TTC549 (cell line): ENCODE measurements around the gene FUCA1.
"Not testable (repeated sequence)": the region's sequence is repeated elsewhere in the genome, so short reads cannot be mapped to it uniquely, and the experiment has no call there.

ENCODE experiments used
- FAIRE-seq: peaks from 2 replicates; lab custom pipeline; 2012; peaks lifted over from hg19 to GRCh38; lab: Jason Lieb, UNC

Gene FUCA1

DNA sequence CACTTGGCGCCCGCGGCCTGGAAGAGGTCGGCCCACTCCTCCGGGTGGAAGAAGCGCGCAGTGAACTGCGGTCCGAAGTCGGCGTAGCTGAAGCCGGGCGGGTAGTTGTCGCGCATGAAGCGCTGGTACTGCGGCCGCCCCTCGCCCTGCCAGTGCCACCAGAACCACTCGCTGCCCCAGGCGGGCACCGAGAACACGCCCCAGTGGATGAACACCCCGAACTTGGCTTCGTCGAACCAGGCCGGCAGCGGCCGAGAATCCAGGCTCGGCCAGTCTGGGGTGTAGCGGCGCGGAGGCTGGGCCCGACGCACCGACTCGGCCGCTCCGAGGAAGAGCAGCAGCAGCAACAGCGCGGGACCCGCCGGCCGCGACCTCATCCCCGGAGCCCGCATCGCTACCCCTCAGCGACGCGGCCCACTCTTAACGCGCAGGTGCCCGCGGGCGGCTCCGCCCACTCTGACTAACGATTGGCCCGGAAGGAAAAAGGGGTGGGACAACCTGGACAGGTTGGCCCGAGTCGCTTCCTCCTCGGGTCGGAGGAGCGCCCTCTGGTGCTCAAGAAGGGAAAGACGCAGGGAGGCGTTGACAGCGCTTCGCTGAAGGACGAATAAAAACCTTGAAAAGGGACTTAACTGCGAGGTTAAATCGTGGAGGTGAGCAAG, at the start of gene FUCA1:
Gene FUCA1 (minus strand): TSS at position 396 of the 662 bp plus-strand sequence. CDS start 4 bp downstream, at position 392.
- peak; percentile 65 for FAIRE-seq

DNA sequence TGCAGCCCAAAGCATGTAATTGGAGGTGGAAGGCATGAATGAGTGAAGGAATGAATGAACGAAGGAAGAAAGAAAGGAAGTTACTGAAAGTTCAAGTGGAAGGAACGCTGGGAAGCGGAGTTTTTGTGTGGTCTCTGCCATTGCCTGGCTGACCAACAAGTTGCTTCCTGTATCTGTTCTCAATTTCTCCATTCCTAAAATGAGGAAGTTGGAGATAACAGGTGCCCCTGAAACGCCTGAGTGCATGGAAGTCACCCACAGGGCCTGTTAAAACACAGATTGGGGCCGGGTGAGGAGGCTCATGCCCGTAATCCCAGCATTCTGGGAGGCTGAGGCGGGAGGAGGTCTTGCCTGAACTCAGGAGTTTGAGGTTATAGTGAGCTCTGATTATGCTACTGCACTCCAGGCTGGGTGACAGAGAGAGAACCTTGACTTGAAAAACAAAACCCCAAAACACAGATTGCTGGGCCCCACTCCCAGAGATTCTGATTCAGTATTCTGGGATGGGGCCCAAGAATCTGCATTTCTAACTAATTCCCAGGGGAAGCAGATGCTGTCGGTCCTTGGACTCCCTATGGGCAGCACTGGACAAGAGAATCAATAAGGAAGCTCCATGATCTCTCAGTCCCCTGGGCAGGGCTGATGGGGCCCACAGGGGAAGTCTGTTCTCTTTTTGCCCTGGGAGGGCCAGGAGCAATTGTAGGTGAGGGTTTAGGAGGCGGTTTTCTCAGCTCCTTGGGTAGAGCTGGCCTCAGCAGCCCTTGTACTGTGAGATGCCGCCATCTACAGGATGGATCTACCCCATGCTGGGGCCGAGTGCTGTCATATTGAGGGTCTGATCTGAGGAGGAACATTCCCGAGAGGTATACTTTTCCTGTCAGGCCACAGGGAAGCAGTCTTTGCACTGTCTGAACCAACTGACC, 48.4 kb upstream of the FUCA1 start:
- FAIRE-seq = no peak

DNA sequence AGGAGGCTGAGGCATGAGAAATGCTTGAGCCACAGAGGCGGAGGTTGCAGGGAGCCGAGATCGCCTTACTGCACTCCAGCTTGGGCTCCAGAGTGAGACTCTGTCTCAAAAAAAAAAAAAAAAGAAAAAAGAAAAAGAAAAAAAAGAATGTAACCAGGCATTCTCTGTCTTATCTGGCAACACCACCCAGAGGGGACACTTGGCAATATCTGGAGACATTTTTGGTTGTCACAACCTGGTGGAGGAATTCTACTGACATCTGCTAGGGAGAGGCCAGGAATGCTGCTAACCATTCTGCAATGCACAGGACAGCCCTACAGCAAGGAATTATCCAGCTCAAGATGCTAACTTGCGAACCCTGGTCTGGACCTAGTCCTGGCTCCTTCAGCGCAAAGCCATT, 47.4 kb upstream of the FUCA1 start:
- no peak for FAIRE-seq

DNA sequence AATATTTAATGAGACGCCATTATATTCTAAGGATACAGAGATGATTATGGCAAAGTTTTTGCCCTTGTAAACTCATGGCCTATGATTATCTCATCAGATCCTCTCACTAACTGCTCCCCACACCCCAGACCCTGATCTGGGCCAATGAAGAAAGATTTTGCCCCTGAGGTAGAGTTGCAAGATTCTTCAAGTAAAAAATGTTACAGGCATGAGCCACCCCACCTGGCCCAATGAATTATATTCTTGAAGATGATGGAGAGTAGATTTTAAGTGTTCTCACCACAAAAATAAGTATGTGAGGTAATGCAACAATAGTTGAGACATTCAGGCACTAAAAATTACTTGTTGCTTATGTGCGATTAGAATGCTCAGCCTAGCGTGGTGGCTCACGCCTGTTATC, 46.8 kb upstream of the FUCA1 start:
- no peak for FAIRE-seq

DNA sequence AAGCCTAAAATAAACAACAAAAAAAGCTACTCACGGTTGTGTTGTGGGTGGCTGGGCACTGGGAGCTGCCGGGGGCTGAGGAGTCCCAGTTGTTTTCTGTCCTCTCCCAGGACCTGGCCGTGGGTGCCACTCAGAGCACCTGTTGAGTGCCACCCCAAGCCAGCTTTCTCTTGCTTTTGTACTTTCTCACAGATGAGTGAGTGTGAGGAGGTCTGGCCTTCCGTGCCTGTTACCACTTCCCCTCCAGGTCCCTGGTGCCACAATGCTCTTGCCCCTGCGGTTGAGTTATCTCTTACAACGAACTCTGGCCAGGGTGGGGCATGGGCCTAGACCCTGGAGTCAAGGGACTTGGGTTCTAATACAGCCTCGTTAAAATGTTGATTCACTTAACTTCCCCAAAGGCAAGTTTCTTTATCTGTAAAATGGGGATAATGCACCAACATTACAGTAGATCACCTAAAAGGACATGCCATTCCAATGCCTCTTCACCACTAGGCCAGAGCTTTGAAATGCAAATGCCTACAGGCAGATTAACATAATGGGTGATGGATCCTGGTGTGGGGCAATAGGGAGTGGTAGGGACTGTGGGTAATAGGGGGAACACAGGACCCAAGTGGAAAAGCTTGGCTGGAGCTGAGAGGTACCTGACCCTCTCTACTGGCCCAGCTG, 45.3 kb upstream of the FUCA1 start, which contains the start of gene CNR2:
Gene CNR2 (minus strand): TSS at position 151 of the 669 bp plus-strand sequence. CDS start 37,745 bp downstream, outside the sequence.
- FAIRE-seq = no peak

DNA sequence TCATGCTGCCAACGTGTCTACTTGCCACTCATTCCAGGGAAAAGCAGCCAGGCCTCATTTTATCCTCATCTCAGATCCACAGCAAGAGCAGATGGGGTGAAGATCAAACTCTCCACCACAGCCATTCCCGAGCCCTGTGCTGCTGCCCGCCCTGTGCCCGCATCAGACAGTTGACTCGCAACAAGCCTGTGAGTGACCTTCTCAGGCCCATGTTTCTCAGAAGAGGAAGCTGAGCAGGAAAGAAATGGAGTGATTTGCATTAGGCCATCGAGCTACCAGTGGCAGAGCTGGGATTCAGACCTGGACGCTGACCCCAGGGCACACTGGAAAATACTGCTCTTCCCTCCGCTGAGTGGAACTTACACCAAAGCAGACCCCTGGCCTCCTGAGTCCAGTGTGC, 43.8 kb upstream of the FUCA1 start:
- FAIRE-seq = no peak

DNA sequence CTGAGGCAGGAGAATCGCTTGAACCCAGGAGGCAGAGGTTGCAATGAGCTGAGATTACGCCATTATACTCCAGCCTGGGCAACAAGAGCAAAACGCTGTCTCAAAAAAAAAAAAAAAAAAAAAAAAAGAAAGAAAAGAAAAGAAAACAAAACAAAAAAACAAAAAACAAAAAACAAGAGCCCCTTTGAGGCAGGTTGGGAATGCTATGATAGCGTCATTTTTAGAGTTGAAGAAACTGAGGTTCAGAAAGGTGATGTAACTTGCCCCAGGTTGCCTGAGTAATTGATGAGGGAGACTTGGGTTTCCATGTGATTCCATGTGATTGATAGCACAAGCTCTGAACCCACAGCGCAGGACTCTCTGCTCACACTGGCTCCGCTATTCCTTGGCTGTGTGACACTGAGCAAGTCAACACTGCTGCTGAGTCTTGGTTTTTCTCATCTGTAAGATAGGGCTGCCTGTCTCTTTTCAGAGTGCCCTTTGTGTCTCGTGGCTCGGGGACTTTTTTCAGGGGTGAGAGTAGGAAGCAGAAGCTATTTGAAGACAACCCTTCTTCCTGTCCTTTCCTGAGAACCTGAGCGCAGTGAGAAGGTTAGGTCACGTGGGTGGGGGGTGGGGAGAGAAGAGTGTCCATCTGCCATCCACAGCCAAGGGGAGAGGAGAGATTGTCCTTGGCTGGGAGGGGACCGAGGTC, 42.6 kb upstream of the FUCA1 start:
- FAIRE-seq = no peak

DNA sequence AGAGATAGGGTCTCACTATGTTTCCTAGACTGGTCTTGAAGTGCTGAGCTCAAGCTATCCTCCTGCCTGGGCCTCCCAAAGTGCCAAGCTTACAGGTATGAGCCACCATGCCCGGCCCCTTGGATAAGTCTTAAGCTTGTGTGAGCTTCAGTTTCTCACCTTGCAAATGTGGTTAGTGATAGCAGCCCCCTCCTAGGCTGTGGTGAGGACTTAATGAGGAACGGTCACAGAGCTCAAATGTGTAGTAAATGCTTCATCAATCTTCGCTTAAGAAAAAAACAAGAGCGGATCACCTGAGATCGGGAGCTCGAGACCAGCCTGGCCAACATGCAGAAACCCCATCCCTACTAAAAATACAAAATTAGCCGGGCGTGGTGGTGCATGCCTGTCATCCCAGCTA, 42.1 kb upstream of the FUCA1 start:
- no peak for FAIRE-seq

DNA sequence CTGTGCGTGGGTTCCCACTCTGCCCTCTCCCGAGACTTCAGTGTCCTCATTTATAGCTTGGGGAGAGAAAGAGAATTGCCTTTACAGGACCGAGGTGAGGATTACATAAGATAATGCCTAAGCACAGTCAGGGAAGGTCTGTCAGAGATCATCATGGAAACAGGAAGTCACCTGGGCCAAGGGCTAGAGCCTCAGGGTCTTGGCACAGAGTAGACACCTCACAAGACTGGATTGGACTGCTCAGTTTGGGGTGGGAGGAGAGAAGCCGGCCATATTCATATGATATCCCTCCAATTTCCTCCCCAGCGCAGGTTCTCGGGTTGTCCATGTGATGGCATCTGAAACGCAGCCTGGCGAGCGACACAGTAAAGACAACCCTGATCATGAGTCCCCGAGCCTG, 41.3 kb upstream of the FUCA1 start:
- FAIRE-seq = no peak

DNA sequence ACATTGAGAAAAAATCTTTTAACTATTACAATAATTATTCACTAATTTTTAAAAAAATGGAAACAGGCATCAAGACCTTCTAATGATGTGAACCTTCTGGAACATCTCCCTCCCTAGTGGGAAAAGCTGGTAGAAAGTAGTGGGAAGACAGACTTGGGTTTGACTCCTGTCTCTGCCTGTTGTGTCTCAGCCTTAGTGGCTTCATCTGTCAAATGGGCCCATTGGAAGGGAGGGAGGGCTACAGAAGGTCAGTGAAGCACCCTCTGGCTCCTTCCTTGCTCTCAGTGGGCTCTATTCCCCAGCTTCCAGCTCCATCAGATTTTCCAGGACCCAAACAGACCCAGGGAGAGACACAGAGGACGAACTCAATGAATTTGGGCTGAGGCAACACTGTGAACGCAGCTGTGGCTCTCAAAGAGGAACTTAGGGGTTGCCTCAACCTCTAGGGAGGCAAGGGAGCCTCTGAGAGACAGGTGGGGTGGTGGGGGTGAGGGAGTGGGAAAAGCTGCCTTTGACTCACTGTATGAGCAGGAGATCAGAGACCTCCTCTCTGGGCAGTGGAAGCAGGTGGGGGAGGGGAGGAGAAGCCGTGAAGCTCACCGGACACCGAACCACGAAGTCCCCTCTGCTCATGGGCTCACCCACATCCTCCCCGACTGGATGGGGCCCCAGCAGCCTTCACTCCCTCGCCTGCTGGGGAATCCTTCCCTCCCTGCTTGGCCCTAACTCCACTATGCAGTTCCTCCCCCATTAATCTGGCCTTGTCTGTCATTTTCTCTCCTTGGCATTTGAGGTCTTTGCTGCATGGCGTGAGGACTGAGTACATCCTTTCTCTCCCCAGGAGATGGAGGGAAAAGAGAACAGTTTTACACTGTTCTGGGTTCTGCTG, 40.6 kb upstream of the FUCA1 start:
- FAIRE-seq = no peak

DNA sequence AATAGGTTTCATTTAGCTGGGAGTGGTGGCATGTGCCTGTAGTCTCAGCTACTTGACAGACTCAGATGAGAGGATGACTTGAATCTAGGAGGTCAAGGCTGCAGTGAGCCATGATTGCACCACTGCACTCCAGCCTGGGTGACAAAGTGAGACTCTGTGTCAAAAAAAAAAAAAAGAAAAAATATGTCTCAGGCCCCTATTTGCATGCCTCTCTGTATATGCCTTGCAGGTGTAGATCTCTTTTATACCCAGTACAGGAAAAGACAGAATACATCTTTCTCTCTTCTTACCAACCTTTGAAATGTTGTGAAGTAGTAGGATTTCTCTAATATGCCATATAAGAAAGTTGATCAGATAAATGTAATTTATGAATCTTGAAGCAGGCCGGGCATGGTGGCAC, 38.6 kb upstream of the FUCA1 start:
- no peak for FAIRE-seq

DNA sequence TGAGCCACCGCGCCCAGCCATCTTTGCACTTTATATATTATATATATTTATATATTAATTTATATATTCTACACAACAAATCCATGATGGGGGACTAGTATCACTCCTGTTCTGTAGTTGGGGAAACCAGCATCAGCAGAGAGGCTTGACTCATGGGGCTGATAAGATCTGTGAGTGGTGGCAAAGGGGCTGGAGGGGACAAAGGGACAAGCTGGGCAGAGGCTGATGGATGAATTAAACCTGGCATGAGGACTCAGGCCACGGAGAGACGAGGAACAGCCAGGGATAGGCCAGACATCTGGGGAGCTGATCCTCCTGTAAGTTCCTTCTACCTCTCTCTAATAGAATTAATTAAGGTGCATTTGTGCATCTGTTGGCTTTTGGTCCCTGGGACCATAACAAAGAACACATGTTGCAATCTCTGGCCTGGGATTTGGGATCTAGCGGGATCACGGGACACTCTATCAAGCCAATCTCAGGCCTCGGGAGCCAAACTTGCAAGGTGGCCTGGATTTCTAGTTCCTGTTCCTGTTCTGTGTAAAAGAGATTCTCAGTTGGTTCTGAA, 37.5 kb upstream of the FUCA1 start:
- FAIRE-seq = no peak

DNA sequence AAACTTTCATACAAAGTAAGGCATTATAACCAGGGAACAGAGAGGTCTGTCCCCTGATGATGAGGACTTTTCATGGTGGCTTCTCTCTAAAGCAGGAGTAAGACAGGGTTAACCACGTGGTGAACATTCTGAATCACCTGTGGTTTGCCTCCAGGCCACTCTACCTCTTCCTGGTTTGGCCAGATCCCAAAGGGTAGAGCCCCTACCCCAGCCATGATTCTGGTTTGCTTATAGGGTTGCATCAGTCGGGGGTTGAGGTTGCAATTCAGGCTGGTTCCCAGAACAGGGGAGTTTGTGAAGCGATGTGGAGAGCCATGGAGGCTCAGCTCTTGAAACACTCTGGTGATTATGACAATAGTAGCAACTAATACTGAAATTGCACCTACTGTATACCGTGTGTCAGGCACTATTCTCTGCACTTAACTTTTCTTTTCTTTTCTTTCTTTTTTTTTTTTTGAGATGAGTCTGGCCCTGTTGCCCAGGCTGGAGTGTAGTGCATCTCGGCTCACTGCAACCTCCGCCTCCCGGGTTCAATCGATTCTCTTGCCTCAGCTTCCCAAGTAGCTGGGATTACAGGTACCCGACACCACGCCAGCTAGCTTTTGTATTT, 36.8 kb upstream of the FUCA1 start:
- FAIRE-seq = no peak

DNA sequence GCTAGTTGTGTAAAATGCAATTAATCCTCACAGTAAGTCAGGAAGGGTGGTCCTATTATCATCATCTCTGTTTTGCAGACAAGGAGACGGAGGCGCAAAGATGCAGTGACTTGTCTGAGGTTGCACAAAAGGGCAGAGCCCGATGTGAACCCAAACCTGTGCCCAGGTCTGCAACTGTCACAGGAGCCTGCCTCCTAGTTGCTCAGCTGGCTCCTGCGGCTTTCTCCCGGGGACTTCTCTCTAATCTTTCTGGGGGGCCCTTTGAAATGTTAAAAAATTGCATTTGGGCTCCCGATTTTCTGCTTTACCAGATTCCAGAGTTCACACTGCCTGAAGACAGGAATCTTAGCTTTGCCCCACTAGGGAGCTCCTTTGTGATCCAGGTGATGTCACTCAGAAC, 35.7 kb upstream of the FUCA1 start:
- FAIRE-seq = no peak

DNA sequence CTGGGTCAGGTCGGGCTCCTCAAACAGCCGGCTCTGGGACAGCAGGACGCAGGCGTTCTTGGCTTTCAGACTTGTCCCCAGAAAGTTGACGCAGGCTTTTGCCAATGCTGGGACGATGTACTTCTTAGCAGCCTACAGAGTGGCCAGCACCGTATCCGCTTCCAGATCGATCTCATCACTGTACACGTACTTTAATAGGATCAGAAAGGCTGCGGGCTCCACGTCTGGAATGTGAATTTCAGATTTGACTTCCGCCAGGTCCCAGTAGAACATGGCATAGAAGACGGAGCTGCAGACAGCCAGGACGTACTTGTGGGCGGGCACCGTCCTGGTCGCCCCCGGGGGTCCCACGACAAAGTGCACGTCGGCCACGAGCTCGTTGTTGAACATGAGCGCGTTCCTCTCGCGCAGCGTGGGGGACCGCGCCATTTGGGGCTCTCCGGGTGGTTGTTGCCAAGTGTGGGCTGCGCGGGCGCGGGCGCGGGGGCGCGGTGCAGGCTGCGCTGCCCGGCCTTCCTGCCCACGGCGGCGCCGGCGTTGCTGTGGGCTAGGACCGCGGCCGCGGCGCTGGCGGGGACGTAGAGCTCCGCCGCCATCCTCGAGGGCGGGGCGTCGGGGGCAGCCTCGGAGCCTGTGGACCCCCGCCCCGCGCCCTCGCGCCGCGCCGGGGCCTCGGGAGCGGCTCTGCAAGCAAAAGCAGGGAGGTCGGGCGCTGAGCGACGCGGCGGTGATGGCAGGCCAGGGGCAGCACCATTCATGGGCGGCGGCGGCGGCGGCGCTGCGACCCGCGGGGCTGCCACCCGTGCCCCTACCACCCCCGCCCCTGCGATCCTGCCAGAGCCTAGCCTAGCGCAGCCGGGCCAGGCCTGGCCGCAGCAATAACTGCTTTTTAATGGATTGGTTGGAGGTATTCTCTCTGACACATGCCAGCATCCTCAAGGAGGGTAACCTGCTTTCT, 34.5 kb upstream of the FUCA1 start:
- no peak for FAIRE-seq

DNA sequence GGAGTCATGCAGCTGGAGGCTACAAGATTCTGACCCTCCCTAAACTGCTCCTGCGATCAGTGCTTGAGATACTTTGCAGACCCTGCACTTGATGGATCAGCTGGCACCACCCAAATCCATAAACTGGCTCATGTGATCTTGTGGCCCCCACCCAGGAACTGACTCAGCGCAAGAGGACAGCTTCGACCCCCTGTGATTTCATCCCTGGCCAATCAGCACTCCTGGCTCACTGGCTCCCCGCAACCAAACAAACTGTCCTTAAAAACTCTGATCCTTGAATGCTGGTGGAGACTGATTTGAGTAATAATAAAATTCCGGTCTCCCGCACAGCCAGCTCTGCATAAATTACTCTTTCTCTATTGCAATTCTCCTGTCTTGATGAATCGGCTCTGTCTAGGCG, 31.9 kb upstream of the FUCA1 start:
- FAIRE-seq = not testable (repeated sequence)

DNA sequence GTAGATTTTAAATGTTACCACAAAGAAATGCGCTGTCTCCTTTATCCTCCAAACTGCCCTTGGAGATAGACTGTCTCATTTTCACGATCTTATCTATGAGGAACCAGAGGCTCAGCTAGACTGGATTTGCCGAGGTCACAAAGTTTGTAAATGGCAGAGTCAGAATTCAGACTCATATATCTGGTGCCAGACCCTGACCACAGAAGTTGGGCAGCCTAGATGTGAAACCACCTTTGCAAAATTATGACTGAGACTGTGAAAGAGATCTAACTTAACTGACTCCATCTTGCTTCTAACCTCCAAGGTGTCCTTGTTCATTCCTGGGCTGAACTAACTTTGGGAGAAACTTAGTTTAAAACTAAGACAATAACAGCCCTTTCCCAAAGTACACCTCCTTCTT, 31.0 kb upstream of the FUCA1 start:
- FAIRE-seq = no peak

DNA sequence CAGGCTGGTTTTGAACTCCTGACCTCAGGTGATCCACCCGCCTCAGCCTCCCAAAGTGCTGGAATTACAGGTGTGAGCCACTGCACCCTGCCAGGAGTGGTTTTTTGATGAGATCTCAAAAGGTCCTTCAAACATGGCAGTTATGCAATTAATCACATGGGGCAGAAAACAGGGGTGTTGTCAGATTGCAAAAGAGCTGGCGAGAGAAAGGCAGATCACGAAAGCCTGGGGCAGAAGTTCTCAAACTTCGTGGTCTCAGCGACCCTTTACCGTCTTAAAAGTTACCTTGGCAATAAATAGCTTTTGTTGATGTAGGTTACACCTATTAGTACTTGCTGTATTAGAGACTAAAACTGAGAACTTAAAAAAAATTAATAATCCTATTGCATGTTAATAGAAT, 29.0 kb upstream of the FUCA1 start:
- no peak for FAIRE-seq

DNA sequence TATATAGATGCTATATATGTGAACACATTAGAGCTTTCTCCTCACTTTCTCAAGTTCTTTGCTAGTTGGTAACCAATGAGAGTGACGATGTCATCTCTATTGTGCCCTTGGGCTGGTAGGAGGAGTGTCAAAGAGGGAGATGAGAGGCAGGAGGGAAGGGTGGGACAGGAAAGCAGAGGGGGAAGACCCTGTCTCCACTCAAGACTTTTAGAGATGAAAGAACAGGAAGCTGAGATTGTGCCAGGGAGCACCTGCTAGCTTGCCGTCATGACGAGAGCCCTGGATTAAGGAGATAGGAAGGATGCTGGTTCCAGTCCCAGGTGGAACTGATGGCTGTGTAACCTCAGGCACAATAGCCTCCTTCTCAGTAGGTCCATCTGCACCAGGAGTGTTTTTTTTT, 28.4 kb upstream of the FUCA1 start:
- no peak for FAIRE-seq
